AG04450 (cell line): ENCODE data around the gene CXCR5. TPM values are rescaled to one million over a fixed set of nuclear protein-coding genes. Genes with fewer than 3 reads are reported as not detected.

Experiments used
- CTCF ChIA-PET: fragments of 300-600, 350-600 bp; formaldehyde crosslinking; extraction: SDS; loops from one replicate; lab custom pipeline; 2022; ENCODE audit warnings: antibody characterized with exemption, inconsistent platforms; lab: Charles Lee
- POLR2A ChIA-PET: fragments of 350-600 bp; formaldehyde crosslinking; extraction: SDS; loops from one replicate; lab custom pipeline; 2021; ENCODE audit warnings: antibody characterized with exemption, inconsistent platforms; lab: Yijun Ruan, JAX
- DNase-seq: peaks from one replicate; pipeline ENCODE4 v3.0.0-alpha.2; 2011; ENCODE audit warnings: low read depth, low spot score
- H3K27ac ChIP-seq: one replicate; pipeline ENCODE4 v1.5.1; 2012; ENCODE audit warnings: low read depth, low read length, control low read depth
- H3K27me3 ChIP-seq: one replicate; pipeline ENCODE4 v1.6.0; 2012; ENCODE audit warnings: low read length; ENCODE audit not compliant: control insufficient read depth, insufficient read depth
- H3K4me3 ChIP-seq: 2 replicates; pipeline ENCODE4 v1.5.1; 2011; ENCODE audit warnings: mild to moderate bottlenecking, low read depth, low read length, control low read depth
- H3K9me3 ChIP-seq: 2 replicates; pipeline ENCODE4 v1.5.1; 2012; ENCODE audit warnings: low read length; ENCODE audit not compliant: control insufficient read depth, insufficient read depth
- CTCF ChIP-seq: IDR thresholded peaks from 2 replicates; pipeline ENCODE4 v1.5.1; 2011; ENCODE audit warnings: low read depth, low read length, control low read depth, inconsistent platforms
- polyA plus RNA-seq: library from polyadenylated mRNA; depleted of rRNA; stranded (reverse); fragments of >200 nt; gene quantifications from 2 replicates; pipeline ENCODE4 v1.2.3, GENCODE V29; 2011

Gene CXCR5
- polyA plus RNA-seq, 1 experiment: not detected

GRCh38 chr11:118896921-118897591 lies 13.4 kb downstream of the CXCR5 start:
- Histone ChIP-seq H3K9me3 (no peaks in the 10 kb centered on the region; the same call in 1 of the 2 replicates), H3K27ac (no peak overlapping the region), H3K4me3 (no peak overlapping the region), H3K27me3 (no peaks in the 10 kb centered on the region)
- no peak for DNase-seq
- no peak for TF ChIP-seq CTCF
- POLR2A ChIA-PET: no interaction called here
- CTCF ChIA-PET: no interaction called here

DNA sequence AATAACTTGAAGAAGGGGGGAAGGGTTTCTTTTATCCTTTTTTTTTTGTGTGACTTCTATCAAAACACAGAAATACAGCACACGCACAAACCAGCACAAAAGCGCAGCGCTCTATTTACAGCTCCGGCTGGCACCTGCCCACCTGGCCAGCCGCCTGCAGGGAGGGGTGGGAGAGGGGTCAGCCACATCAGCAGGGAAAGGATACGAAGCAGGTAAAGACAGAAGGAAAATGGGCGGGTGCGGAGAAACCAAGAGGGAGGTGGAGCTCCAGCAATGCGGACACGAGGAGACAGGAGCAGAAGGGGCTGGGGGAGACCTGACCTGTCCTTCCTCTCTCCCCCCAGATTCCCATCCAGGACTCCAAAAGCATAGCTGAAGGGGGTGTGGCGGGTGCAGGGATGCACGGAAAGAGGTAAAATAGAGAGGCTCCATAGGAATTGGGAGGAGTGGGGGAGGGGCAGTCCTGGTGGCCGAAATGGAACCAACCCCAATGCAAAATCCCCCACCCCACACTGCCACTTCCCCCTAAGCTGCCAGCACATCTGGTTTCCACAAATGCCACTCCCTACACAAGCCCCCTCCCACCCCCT lies 14.1 kb downstream of the CXCR5 start:
- POLR2A ChIA-PET: no interaction called here
- CTCF ChIA-PET: interaction anchor here (0.9 kb wide), 1 partner anchor 208 kb away, joined by 3 read pairs; no protein-coding TSS in a partner anchor
- DNase-seq: no peak

GRCh38 chr11:118898400-118899295 lies 15.0 kb downstream of the CXCR5 start:
- POLR2A ChIA-PET: interaction anchor here (0.8 kb wide), 1 partner anchor 232 kb away, joined by 7 read pairs; no protein-coding TSS in a partner anchor

More for the DNA sequence above, 14.1 kb downstream of the CXCR5 start:
- H3K9me3 ChIP-seq: no peaks in the 10 kb centered on the region; the same call in 1 of the 2 replicates
- no peak overlapping the region for H3K4me3 ChIP-seq
- TF ChIP-seq CTCF: no peak
- H3K27me3 ChIP-seq: no peaks in the 10 kb centered on the region
- H3K27ac ChIP-seq: no peak overlapping the region

DNA sequence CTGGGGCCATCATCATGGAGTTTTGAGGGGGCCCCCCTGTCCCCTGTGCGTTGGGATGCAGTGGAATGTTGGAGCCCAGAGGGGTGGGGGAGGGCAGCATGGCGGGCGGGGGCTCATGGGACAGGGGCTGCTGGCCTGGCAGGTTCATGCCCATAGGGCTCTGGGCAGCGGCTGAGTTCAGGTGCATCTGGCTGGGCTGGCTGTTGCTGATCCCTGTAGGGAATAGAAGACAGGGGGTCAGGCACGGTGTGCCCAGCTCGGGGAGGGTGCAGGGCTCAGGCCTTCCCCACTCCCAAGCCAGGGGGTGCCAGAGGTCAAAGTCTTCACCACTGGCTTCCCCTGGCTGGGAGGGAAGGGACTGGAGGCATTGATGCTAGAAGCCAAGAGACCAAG lies 15.6 kb downstream of the CXCR5 start:
- no peaks in the 10 kb centered on the region; the same call in 1 of the 2 replicates for H3K9me3 ChIP-seq
- no peak for DNase-seq
- POLR2A ChIA-PET: interaction anchor here (0.8 kb wide), 1 partner anchor 233 kb away, joined by 7 read pairs; no protein-coding TSS in a partner anchor
- no peak overlapping the region for H3K27ac ChIP-seq
- no peak for TF ChIP-seq CTCF
- no peaks in the 10 kb centered on the region for H3K27me3 ChIP-seq
- no peak overlapping the region for H3K4me3 ChIP-seq
- CTCF ChIA-PET: no interaction called here

More at GRCh38 chr11:118898400-118899295, 15.0 kb downstream of the CXCR5 start:
- H3K9me3 ChIP-seq: no peaks in the 10 kb centered on the region; the same call in 1 of the 2 replicates
- no peaks in the 10 kb centered on the region for H3K27me3 ChIP-seq
- H3K27ac ChIP-seq: no peak overlapping the region
- CTCF ChIA-PET: interaction anchor here (0.9 kb wide), 1 partner anchor 209 kb away, joined by 3 read pairs; no protein-coding TSS in a partner anchor
- no peak for TF ChIP-seq CTCF
- DNase-seq: no peak
- no peak overlapping the region for H3K4me3 ChIP-seq
